ENCODE measurements around the gene MT1A.

Gene MT1A

GRCh38 chr16:56682703-56683397 is 44.4 kb downstream of the MT1A start:
- no peak for DNase-seq

- DNase-seq = no peak
These were observed 45.1 kb downstream of the MT1A start for GRCh38 chr16:56683424-56684172.

- no peak for DNase-seq
These were observed 45.9 kb downstream of the MT1A start for GRCh38 chr16:56684256-56684925.

GRCh38 chr16:56684926-56685590 is 46.6 kb downstream of the MT1A start:
- no peak for DNase-seq

GRCh38 chr16:56686758-56687157 is 48.3 kb downstream of the MT1A start:
- no peak for DNase-seq

GRCh38 chr16:56688762-56689161 is 50.3 kb downstream of the MT1A start:
- DNase-seq = peak; percentile 23

GRCh38 chr16:56689171-56689570 is 50.7 kb downstream of the MT1A start:
- peak; percentile 23 for DNase-seq

Data from SHP77 treated with DMSO at 0.1 percent for 48 hours (cell line).